H7 (cell line): ENCODE measurements around the gene SERF1B. TPM values are rescaled to one million over a fixed set of nuclear protein-coding genes. Genes with fewer than 3 reads are reported as not detected.
"Not testable (repeated sequence)": the region's sequence is repeated elsewhere in the genome, so short reads cannot be mapped to it uniquely, and the experiment has no call there.

Source experiments
- DNase-seq: peaks from one replicate; pipeline ENCODE4 v3.0.0; 2012
- H3K27me3 ChIP-seq: 2 replicates; pipeline ENCODE4 v1.6.0; 2011; ENCODE audit warnings: mild to moderate bottlenecking, low read length; ENCODE audit not compliant: control insufficient read depth, insufficient read depth
- H3K36me3 ChIP-seq: replicated peaks from 2 replicates; pipeline ENCODE4 v1.5.1; 2011; ENCODE audit warnings: low read length; ENCODE audit not compliant: control insufficient read depth, insufficient read depth
- H3K4me3 ChIP-seq: 2 replicates; pipeline ENCODE4 v1.5.1; 2011; ENCODE audit warnings: low read depth, mild to moderate bottlenecking, control low read depth, low read length, moderate library complexity; ENCODE audit not compliant: insufficient read depth
- total RNA-seq: library from RNA; depleted of rRNA; stranded (reverse); fragments of >200 nt; shearing (Covaris generic); gene quantifications from 2 replicates; pipeline ENCODE4 v1.2.3, GENCODE V29; 2014; rRNA removed

SERF1B gene
- total RNA-seq, result 40.7 and 42.3 TPM in 2 replicates

DNA sequence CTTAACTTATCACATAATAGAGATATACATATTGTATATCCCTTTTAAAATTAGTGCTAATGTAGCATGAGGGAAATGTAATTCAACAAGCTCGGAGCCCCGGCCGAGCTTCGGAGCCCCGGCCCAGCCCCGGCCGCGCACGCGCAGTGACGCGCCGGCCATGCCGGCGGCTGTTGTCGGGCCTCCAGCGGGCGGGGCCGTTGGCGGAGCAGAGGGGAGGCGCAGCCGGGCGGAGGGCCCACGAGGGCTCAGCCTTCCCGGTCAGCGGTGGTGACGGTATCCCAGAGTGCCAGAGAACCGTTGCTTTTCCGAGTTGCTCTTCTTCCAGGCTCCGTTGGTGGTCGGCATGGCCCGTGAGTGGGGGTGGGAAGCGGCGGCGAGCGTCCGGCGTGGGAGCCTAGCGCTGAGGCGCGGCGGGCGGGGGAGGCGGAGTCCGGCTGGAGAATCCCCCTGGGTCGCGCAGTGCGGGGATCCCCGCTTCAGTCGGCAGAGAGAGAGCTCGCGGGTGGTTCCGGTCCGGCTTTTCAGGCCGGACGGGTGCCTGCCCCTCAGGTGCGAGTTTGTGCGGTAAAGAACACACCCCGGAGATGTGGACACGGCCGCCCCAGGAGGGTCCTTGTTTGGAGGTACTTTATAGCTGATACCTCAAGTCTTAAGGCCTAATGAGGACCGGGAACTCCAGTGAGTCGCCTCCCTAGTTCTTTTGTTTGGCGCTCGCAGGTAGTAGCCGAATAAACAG lies at the start of gene SERF1B:
Gene SERF1B (plus strand): TSS at position 146 of the 739 bp plus-strand sequence. CDS start 201 bp downstream, at position 347.
- H3K36me3 ChIP-seq, result not testable (repeated sequence)

DNA sequence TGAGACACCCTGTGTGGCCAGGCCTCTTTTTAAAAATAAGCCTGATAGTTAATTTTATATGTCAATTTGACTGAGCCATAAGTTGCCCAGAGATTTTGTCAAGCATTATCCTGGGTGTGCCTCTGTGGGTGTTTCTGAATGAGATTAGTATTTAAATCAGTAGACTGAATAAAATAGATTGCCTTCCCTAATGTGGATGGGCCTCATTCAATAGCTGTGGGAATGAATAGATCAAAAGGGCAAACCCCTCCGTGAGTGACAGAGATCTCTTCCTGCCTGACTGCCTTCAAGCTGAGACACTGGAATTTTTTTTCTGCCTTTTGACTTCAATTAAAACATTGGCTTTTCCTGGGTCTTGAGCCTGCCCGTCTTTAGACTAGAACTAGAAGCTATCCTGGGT lies 33.3 kb upstream of the SERF1B start:
- H3K36me3 ChIP-seq, DNase-seq, H3K27me3 ChIP-seq, H3K4me3 ChIP-seq: not testable (repeated sequence)

More for the DNA sequence above, at the start of gene SERF1B:
- not testable (repeated sequence) for H3K27me3 ChIP-seq, H3K4me3 ChIP-seq, DNase-seq

DNA sequence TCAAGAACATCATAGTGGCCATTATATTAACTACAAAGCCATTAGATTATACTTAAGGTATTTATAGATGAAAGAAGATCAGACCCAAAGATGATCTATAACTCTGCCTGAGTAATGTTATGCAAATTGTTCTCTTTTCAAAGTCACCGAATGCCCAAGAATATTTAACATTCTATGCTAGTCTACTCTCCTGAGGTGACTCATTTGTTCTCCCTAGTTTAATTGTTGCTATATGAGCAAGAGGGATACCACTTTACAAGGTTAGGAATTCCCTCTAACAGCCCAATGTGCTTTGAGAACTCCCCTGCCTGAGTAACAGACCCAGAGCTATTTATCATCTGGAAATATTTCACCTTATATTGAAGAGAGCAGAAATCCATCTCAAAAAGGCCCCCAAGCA lies 29.5 kb upstream of the SERF1B start:
- not testable (repeated sequence) for H3K27me3 ChIP-seq, H3K36me3 ChIP-seq, DNase-seq, H3K4me3 ChIP-seq

DNA sequence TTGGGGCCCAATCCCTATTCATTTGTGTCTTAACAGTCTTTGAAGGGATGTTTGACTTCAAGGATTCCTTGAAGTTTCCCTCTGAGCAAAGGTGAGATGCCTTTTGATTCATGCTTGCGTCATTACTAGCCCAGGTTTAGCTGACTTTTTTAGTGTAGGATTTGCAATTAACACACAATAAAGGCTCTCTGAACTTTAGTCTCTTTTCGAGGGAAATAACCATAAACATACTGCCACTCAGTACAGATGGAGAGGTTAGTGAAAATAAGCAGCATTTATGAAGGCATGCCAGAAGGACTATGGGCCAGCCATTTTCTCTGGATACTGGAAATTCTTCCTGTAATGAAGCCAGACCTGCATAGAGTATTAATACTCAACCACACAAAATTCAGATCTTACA lies 4.4 kb upstream of the SERF1B start:
- not testable (repeated sequence) for H3K4me3 ChIP-seq, H3K27me3 ChIP-seq, DNase-seq, H3K36me3 ChIP-seq

DNA sequence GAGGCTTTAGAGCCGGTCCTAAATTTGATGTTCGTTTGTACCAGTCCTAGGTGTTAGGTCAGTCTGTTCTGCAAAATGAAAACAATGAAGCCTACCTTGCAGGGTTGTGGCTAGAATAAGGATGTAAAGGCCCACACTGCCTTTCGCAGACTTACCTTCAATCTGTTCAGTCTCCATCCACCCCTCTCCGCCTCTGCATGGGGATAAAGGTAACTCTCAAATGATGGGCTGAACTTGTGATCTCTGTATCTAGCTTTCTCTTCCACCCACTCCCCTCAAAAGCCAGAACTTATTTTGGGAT lies 744 bp downstream of the SERF1B start:
- H3K27me3 ChIP-seq, H3K4me3 ChIP-seq, DNase-seq, H3K36me3 ChIP-seq: not testable (repeated sequence)

DNA sequence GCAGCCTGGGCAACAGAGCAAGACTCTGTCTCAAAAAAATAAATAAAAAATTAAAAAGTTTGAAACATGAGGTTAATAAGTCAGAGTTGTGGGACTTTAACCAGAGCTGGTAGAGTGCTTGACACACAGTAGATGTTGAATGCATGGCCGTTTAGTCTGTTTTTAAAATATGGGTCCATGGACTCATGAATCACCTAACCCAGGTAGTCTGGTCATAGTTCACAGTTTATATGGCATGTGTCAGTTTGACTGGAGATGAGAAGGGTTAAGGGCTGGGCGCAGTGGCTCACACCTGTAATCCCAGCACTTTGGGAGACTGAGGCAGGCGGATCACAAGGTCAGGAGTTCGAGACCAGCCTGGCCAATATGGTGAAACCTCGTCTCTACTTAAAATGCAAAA lies 6.2 kb downstream of the SERF1B start:
- not testable (repeated sequence) for H3K36me3 ChIP-seq, H3K4me3 ChIP-seq, H3K27me3 ChIP-seq, DNase-seq

DNA sequence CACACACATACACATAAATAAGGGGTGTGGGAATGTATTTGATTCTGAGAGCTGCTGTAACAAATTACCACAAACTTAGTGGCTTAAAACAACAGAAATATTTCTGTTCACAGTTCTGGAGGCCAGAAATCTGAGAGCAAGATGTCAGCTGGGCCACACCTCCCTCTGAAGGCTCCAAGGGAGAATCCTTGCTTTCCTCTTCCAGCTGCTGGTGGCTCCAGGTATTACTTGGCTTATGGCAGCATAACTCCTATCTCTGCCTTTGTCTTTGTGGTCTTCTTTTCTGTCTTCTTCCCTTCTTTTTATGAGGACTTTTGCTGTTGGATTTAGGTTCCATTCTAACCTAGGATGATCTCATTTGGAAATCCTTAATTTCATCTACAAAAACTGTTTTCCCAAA lies 16.4 kb downstream of the SERF1B start:
- H3K4me3 ChIP-seq, H3K36me3 ChIP-seq, H3K27me3 ChIP-seq, DNase-seq: not testable (repeated sequence)

DNA sequence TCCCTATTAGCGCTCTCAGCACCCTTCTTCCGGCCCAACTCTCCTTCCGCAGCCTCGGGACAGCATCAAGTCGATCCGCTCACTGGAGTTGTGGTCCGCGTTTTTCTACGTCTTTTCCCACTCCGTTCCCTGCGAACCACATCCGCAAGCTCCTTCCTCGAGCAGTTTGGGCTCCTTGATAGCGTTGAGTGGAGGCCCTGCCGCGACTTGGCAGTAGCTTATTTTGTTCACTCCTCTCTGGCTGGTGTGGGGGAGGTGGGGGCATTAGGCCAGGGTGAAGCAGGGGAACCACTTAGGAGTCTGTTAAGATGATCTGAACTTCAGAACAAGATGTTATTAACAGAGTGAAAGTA lies 24.7 kb downstream of the SERF1B start:
- not testable (repeated sequence) for H3K36me3 ChIP-seq, H3K4me3 ChIP-seq, DNase-seq, H3K27me3 ChIP-seq

DNA sequence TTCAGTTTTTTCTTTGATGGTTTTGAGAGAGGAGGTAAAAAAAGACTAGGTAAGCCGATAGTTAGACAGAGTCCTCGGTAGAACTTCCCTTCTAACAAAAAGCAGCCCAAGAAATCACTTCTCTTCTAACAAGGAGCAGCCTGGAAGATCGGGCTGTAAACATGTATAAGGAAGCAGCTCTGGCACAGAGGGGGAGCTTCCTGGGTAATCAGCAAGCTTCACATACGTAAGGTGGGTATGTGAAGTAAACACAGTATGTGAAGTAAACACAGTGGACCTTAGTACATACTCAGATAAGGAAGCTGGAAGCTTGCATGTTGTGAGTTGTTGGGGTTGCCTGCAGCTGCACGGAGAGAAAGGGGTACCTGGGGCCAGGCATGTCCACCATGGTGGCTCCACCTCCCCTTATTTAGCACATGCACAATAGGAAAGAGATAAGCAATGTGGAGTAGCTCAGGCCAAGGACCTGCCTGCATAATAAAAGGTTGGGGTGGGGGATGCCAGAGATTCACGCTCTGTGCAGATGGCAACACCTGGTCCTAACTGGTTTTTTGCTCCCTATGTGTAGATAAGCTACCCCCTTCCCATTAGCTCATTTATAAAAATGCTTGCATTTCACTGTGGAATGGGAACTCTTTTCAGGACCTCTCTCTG lies 31.4 kb downstream of the SERF1B start:
- not testable (repeated sequence) for H3K4me3 ChIP-seq, H3K36me3 ChIP-seq, H3K27me3 ChIP-seq, DNase-seq

DNA sequence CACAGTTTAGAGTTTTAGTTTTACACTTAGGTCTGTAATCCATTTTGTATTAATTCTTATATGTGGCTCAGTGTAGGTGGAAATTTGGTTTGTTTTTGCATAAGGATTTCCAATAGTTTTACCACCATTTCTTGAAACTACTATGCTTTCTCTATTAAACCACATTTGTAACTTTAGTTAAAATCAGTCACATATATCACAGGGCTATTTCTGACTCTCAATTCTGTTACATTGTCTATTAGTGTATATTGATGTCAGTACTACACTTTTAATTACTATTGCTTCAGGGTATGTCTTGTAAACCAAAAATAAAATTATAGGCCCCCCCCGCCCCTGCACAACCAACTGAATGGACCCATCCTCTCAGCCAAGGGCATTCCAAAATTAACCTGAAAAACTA lies 32.1 kb downstream of the SERF1B start:
- not testable (repeated sequence) for DNase-seq, H3K4me3 ChIP-seq

DNA sequence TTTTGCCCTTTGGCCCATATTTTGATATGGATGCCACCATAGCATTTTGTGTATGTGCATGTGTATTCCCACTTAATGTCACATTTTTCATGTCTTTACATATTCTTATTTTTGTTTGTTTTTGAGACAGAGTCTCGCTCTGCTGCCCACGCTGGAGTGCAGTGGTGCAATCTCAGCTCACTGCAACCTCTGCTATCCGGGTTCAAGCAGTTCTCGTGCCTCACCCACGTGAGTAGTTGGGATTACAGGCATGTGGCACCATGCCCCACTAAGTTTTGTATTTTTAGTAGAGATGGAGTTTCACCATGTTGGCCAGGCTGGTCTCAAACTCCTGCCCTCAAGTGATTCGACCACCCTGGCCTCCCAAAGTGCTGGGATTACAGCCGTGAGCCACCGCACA lies 52.6 kb downstream of the SERF1B start:
- DNase-seq, H3K36me3 ChIP-seq, H3K27me3 ChIP-seq, H3K4me3 ChIP-seq: not testable (repeated sequence)

More for the DNA sequence above, 32.1 kb downstream of the SERF1B start:
- not testable (repeated sequence) for H3K27me3 ChIP-seq, H3K36me3 ChIP-seq

DNA sequence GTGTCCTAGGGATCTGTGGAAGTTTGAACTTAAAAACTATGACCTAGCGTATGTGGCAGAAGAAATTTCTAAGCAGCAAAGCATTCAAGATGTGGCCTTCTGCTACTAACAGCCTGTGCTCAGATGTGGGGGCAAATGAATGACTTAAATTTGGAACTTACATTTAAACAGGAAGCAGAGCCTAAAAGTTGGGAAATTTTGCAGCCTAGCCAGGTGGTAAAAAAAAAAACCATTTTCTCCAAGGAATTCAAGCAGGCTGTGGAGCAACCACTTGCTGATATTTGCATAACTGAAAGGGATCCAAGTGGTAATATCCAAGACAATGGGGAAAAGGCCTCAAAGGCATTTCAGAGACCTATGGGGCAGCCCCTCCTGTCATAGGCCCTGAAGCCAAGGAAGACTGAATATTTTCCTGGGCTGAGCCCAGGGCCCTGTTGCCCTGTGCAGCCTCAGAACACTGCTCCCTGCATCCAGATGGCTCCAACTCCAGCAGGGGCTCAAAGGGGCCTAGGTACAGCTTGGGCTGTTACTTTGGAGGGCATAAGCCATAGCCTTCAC lies 63.9 kb downstream of the SERF1B start:
- not testable (repeated sequence) for H3K27me3 ChIP-seq, H3K36me3 ChIP-seq, H3K4me3 ChIP-seq, DNase-seq

DNA sequence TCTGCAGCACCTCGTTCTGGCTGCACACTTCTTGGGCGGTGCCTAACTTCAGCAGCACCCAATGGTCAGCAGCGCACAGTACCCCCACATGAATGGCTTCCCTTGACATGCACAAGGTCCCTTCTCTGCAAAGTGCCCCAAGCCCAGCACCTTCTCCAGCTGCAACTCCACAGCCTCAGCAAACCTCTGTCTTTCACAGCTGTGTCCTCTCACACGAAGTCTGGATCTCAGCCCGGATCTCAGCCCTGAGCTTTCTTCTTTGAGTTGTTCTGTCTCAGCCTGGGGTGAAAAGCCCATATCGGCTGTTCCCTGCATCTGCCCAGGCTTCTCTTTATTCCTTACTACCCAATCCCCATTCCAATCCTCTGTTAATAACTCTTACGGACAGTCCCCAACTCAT lies 66.7 kb downstream of the SERF1B start:
- not testable (repeated sequence) for H3K36me3 ChIP-seq, DNase-seq, H3K27me3 ChIP-seq, H3K4me3 ChIP-seq
